IPS DF 4.7 (cell line): ENCODE measurements around the gene LRFN2.

ENCODE experiments used
- DNase-seq: peaks from one replicate; pipeline ENCODE4 v3.0.0-alpha.2; 2013; ENCODE audit warnings: low spot score; ENCODE audit errors: extremely low read depth

Gene LRFN2

DNA sequence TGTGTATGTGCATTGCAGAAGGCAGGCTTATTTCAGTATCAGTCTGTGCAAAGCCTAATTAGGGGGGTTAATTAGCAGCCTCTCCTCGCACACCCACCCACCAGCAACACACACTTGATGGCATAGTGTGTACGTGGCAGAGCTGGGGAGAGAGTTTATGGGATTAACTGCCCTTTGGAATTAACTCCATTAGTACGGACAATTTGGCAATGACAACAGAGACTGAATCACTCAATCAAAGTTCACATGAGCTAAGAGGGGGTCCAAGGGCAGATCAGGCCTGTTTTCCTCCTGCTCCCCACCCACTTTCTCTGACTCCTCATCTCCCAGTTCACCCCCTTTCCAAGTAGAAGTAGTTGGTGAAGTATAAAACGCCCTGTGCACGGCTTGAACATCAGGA is 69.5 kb downstream of the LRFN2 start:
- DNase-seq = no peak

DNA sequence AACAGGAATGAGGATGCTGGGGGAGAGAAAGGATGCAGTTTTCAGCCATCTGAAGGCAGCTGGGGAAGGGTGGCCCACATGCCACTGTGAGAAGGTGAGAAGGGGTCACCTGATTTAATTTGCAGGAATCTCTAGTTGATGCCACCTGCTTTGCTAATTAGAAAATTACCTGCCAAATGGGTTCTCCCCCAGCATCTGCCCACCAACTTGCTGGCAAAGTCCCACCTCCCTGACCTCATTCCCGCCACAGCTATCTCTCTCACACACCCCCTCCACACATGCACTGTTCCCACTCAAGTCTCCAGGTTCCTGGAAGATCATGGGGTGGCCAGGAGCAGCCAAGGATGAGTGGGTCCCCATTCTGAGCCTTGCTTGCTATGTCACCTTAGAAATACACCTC is 70.7 kb downstream of the LRFN2 start:
- DNase-seq = no peak

DNA sequence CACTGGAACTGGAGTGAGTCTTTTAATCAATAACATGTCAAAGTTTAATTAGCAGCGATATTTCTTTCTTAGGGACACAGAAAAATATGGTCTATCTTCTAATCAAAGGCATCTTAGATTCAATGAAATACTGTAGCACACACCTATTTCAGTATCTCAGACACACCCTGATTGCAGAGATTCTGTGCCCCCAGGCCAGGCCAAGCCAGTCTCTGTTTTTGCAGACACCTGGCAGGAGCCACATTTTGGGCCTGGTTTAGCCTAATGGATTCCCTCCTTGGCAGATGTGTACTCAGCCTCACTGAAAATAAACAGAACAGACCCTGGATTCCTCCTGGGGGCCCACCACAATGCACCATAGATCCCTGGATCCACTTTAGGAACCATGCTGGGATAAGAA is 74.8 kb downstream of the LRFN2 start:
- DNase-seq = no peak

DNA sequence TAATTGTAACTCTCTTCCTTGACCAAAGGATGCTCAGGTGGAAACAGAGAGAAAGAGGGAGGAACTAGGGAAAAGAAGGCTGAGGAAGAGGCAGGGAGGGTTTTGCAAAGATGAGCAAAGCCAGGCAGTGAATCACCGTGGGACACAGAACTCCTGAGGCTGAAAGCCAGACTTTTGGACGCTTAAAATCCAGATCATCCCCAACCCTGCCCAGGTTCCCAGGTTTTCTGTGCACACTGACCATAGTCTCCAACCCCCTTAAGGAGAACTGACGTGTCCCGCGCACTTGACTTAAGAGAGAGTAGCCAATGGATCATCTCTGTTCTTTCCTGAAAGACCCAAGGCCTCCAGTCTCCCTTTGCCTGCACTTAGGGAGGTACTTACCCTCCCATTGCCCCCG is 75.3 kb downstream of the LRFN2 start:
- no peak for DNase-seq

DNA sequence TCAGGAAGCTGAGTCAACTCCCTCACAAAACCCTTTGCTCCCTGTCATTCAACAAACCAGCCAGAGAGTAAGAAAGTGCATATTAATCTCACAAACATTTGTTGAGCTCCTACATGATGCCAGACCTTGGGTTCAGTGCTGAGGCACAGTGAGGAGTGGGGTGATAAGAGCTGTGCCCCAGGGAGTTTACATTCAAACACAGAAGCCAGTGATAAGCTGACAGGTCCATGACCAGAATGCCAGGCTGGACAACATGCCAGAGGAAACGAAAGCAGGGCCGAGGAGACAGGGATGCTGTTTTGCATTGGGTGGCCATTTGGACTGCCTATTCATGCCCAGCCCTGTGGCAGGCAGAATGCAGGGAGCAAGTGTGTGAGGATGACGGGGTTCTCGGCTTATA is 76.7 kb downstream of the LRFN2 start:
- DNase-seq = no peak

DNA sequence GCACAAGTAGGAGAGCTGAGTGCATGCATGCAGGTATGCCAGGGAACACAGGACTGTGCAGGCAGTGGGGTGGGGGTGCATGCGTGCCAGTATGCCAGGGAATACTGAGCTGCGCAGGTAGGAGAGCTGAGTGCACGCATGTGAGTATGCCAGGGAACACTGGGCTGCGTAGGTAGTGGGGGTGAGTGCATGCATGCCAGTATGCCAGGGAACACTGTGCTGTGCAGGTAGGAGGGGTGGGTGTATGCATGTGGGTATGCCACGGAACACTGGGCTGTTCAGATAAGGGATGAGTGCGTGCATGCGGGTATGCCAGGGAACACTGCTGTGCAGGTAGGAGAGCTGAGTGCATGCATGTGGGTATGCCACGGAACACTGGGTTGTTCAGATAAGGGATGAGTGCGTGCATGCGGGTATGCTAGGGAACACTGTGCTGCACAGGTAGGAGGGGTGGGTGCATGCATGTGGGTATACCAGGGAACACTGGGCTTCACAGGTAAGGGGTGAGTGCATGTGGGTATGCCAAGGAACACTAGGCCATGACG is 77.4 kb downstream of the LRFN2 start:
- DNase-seq = no peak

DNA sequence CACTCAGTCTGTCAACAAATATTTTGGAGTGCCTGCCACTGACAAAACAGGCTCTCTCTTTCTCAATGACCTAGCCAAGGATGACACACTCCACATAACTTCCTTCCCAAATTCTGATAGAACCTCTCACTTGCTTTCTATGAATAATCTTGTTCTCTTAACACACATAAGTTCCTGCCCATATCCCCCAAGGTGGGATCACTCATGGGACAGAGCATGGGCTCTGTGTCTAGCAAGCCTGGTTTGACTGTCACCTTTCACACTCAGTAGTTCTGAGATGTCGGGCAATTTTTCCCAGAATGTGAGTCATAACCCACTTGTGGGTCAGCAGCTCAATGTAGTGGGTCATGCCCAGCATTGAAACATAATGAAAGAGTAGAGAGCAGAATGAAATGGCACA is 78.1 kb downstream of the LRFN2 start:
- no peak for DNase-seq

DNA sequence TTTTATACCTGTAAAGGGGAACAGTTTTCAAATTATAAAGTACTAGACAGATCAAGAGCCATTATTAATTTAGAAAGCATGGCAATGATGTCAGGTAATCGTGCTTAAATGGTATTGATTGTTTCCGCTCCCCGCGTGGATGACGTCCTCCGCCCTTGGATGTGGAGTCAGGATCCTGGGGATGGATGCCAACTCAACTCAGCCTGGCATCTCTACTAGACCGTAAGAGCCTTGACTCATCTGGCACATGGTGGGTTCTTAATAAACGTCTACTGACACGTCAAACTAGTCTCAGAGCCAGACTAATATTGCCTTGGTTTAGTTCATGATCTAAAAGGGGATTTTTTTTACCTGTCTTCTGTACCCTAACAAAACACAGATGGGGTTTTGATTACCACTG is 80.2 kb downstream of the LRFN2 start:
- no peak for DNase-seq

DNA sequence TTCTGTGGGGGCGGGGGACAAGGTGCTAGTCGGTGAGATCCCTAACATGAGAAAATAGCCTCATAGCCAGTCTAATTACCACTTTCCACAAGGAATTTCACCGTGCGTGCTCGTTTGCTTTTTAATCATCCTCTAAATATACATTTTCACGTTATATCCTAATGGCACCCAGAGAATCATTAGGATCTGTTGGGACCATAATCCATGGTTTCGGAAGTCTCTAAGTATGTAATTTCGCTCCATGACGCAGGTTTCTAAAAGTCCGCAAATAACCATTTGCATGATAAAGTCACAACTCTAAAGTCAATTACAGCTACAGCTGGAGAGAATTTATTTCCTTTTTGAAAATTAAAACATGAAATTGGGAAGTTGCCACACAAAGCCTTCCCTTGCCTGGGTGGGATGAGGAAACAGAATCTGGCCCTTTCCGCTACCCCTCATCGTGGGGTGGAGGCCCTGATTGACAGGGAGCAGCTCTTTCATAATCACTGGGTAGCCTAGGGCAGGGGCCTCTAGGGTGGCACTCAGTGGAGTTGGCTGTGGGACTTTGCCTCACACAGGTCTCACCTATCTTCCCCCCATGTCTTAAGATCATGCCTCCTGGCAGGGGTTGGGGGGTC is 81.9 kb downstream of the LRFN2 start:
- no peak for DNase-seq

DNA sequence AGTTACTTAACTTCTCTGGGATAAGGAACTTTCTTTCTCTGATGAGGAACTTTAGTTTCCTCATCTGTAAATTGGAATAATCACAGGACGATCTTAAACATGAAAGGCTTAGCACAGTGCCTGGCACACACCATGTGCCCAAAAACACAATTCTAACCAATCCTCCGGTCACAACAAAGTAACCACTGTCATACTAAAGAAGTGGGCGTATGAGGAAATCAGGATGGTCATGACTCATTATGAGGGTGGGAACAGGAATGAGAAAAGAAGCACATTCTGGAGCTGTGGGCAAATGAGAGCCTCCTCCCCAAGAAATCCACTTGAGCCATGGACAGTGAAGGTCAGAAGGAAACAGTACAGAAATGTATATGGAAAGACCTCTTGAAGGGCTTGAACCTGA is 82.9 kb downstream of the LRFN2 start:
- no peak for DNase-seq

DNA sequence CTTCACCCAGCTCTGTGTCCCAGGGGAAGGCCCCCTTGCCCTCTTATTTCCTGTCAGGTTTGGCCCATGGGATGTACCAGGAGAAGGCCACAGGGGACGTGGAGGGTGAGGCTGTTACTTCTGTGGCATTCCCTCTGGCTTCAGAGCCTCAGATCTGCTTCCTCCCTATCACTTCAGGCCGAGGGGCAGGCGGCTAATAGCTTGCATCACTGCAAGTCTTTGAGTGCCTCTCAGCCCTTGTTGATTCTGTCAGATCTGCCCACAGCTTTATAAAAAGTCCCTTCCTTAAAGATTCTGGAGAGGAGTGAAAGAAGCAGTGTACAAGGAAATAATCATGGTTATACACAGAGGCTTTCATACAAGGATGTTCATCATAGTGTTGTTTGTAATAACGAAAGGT is 86.9 kb downstream of the LRFN2 start:
- no peak for DNase-seq

DNA sequence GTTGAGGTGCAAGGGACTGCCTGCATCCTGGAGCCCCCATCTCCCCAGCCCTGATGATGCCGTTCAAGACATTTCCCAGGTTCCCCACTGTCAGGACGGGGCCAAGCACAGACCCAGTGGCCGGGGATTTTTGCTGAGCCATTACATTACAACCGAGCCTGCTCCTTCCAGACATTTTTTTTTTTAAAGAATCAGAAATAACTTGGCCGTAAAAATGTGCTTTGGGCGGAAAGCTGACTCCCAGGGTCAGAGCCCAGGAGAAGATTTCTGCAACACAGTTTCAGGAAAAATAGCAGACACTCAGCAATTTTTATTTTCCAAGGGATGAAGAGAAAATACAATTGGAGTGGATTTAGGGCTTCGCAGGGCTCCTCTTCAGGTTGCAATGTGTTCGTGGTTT is 87.9 kb downstream of the LRFN2 start:
- no peak for DNase-seq

DNA sequence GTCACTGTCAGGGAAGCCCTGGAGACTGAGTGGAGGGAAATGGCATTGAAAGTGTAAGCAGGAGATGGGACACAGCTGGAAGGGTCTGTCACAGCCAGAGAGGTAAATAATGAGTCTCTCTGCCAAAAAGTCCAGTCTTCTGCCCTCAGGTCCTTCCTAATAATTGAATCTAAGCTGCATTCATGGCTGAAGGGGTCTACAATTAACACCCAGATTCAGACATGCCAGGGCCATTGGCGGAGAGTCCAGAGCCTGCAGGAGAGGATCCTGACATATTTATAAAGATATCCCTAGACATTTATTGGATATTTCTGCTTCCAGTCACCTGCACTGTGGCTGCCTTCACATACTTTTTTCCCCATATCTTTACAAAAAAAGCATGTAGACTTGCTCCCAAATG is 89.0 kb downstream of the LRFN2 start:
- DNase-seq = no peak

DNA sequence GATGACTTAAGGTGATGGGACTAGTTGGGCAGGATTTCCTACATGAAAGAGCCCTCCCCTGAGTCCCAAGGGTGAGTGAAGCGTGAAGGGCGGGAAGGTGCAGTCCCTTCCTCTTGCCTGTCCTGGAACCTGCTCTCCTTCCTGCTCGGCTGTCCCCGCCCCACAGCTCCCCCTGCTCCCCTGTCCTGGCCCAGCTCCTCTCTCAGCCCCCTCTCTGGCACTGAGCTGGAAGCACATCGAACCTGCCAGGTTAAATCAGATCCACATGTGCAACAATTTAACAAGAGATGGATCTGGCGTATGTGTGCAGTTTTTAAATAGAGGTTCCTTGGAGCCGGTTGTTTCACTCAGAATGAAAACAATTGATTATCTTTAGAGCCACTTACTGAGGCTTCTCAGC is 95.0 kb downstream of the LRFN2 start:
- DNase-seq = peak; percentile 11

DNA sequence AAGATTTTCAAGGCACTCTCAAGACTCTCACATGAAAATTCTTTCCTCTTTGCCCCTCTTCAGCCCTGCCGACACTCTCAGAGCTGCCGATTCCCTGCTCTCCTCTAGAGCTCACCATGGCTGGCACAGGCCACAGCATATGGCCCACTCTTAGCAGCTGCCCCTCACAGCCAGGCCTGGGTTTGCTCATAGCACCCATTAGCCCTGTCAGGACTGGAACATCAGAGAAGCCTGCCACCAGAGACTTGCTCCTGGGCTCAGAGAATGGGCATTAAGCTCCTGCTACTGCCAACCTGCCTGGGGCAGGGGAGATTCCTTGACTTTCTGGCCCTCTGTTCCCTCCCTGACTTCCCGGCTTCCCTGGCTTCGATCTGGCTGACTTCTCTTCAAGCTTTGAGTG is 96.7 kb downstream of the LRFN2 start:
- no peak for DNase-seq

DNA sequence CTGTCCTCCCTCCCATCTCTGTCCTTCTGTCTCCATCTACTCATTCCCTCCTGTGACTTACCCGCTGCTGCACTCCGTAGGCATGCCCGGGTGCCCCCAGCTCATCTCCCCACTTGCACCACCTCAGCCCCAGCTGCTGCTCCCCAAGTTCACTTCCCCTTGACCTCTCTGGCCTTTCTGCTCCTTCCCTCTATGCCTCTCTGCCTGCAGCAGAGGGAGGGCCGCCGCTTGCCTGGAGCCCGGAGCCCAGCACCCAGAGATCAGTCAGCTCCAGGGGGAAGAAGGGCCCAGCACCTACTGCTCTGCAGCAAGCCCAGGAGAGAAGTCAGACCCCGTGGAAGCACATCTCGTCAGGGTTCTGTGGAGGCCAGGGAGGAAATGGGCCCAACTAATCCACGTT is 97.4 kb downstream of the LRFN2 start:
- DNase-seq = no peak

DNA sequence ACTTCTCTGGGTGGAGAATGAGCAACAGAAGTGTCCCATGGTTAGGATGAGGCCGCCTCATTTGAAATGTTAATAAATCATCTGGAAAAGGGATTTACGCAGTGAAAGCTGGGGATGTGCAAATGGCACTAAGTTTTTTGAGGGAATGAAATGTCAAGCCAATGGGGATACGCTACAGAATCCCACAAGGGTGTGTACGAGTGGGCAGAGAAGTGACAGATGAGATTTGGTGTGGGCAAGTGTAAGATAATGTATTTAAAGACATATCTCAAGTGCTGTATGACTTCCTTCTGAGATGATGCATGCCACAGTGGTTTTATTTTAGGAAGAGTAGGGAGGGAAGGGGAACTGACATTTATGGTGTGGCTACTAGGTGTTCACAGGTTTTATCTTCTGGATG is 100.6 kb downstream of the LRFN2 start:
- DNase-seq = no peak

DNA sequence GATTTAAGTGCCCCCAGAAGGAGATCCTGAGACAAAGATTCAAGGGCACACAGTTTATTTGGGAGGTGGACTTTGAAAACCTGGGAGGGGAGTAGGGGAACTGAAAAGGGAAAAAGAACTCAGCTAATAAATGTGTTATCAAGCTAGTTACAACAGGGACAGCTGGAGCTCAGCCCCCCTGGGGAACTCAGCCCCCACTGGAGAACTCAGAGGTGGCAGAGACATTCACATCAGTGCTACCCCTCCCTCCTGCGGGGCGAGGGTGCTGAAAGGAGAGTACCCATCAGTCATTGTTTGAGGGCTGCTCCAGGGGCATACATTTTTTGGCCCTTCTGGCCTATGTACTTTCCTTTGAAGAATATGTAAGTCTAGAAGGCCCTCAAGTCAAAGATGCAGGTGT is 101.4 kb downstream of the LRFN2 start:
- no peak for DNase-seq

DNA sequence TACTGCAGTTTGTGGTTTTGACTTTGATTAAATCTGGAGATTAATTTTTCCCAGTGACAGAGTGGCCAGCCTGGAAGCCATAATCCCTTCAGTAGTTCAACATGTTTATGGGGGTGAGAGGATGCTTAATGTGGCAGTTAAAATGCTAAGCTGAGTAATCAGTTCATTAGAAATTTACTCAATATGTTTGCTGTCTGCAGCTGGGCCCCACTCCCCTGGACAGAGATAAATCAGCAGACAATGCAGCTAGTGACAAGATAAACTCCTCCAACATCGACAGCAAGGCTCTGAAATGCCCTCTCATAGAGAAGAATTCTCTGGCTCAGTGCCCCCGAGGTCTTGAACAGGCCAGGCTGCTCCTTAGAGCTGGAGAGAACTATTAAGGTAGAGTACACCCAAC is 101.9 kb downstream of the LRFN2 start:
- DNase-seq = no peak

DNA sequence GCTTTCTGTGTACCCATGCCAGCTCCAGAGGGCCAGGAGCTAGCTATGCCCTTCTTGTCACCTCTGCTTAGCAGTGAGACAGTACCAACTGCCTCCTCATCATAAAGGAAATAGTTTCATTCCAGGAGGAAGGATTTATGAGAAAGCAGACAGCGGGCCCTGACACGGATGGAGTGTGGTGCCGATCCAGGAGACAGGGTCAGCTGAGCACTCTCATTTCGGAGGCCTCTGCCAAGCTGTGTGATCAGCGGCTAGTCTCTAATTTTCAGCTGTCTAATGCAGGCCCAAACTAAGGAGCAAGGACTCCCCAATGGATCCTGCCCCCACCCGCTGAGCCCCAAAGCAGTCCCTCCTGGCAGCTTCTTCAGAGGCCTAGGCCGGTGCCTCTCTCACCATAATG is 103.1 kb downstream of the LRFN2 start:
- no peak for DNase-seq

DNA sequence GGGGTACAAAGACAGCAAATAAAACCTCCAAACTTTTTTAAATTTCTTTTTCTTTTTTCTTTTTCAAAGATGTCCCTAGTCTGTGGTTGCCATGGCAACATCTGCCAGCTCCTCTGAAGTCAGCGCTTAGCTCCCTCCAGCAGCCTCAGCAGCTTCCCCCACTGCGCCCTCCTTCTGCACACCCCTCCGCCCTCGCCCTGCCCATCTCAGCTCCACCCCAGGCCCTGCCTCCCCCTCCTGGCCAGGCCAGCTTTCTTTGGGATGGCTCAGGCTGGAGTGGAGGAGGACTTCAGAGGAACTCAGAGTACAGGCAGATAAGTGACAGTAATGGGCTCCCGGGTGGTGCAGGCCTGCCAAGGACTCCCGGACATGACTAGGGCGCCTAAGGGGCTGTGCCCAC is 104.6 kb downstream of the LRFN2 start:
- DNase-seq = no peak

DNA sequence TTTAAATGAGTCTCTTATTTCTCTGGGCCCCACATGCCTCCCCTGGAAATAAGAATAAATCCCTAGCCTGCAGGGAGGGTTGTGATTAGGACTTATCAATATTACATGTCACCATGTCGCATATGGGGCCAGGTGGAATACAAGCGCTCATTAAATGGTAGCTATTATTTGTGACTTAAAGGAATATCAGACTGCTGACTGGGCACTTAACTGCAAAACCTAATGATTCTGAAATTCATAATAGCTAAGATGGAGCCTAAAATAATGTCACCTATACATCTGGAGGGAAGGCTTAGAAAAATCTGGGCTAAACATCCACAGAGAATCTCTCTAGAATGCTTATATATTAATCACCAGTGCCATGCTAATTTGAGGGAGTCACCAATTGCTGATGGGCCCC is 106.5 kb downstream of the LRFN2 start:
- DNase-seq = no peak

DNA sequence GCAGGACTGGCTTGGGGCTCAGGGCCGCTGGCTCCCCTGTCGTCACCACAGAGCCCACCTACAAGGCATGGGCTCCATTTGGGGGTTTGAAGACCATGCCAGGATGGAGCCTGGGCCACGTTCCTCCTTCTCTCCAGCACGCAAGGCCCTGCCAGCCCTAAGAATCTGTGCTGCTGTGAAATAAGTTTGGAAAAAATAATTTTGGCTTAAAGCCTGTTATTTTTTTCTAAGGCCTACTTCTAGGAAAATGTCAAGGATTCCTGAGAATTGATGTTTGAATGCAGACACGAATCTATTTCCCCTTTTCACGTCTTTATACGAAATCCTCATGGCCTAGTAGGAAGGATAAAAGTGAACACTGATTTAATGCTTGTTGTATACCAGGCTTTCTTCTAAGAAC is 107.5 kb downstream of the LRFN2 start:
- no peak for DNase-seq
